ENCODE measurements around the gene MYOF.

GRCh38 chr10:93408783-93409182 is 73.4 kb downstream of the MYOF start:
- no peak for TF ChIP-seq GATA2 (IDR thresholded peaks at IDR 0.05; ENCODE audit: low read depth, low read length)
- no peak for TF ChIP-seq GATA3 (IDR thresholded peaks at IDR 0.05; ENCODE audit: low read depth, low read length)
